OCI-LY7 (cell line): ENCODE results near the gene LPIN3.

ENCODE experiments used
- CTCF ChIP-seq: fragments of 200-600 bp; sonication (generic); conservative IDR thresholded peaks from 2 replicates; pipeline ENCODE4 v1.5.1; 2014; ENCODE audit warnings: mild to moderate bottlenecking, antibody characterized with exemption, low read length, moderate library complexity, mixed read lengths
- EZH2phosphoT487 ChIP-seq: fragments of 200-600 bp; sonication (generic); IDR thresholded peaks from 2 replicates; pipeline ENCODE4 v1.6.1; 2018; ENCODE audit warnings: low read depth, borderline replicate concordance, mild to moderate bottlenecking, mixed run types, antibody characterized with exemption, low read length, moderate library complexity, mixed read lengths

DNA sequence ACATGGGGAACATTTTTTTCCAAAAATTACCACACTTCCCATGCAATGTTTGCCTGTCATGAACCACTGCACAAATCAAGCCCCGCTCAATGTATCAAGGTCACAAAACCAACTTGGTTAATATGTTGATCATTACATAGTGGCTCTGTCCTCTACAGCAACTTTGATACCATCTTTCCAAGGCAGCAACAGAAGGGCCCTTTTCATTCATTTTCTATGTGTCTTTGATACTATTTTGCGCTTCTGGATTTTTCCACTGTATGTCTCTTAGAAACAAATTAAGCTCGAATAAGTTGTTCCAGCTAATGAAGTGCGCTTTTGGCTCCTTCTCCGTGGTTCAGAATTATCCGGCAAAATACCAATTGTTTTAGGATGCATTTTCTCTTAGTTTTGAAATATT, 24.6 kb upstream of the LPIN3 start:
- TF ChIP-seq CTCF (no peak), EZH2phosphoT487 (no peak)
